Spleen (tissue), 7 donors: ENCODE data around the gene ADARB1.

Experiments
- POLR2A ChIP-seq, 3 donors: fragments of 450-650 bp; IDR thresholded peaks; one replicate each; pipeline ENCODE4 v1.5.1; 2017; ENCODE audit warnings: antibody characterized with exemption in 3 of 3, mild to moderate bottlenecking in 1 of 3
- POLR2AphosphoS5 ChIP-seq, 3 donors: sonication (generic); formaldehyde crosslinking; IDR thresholded peaks; one replicate each; pipeline ENCODE4 v1.5.1; 2017; ENCODE audit warnings: antibody characterized with exemption in 3 of 3
- TF ChIP-seq, protein P1 (sequence below), 11 experiments: fragments of 200-600 bp in 7 of 11; fragments of 450-650 bp in 4 of 11; sonication (generic) in 4 of 11; IDR thresholded peaks in 8 of 11; conservative IDR thresholded peaks in 3 of 11; 1 replicate in 7 of 11; 2 replicates in 4 of 11; pipeline versions ENCODE4 v1.4.0 to v1.8.0; 2016 to 2021; ENCODE audit warnings: antibody characterized with exemption in 11 of 11, inconsistent platforms in 4 of 11, mild to moderate bottlenecking in 1 of 11
- donor health status: DM: no; HTN: no; CAD: no; lungs with moderate emphysema.
- donor health status: DM: no; HTN: no; CAD: no.
- donor health status: DM: no; HTN: no; CAD: no.

DNA sequence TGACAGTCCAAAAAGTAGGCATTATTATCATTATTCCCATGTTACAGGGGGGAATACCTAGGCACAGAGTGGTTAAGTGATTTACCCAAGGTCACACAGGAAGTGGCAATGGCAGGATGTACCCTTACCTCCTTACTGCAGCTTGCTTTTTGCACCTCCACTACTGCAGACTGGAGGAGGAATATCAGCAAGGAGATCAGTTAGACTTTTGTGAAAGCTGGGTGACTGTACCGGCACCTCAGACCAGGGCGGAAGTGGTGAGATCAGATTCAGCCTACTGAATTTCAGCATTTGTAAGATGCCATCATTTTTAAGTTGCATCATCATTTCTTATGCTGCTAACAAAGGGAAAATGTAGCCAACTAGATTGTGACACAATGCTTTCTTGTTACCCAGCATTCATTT, 4.5 kb downstream of the ADARB1 start:
- TF ChIP-seq, protein P1, sequence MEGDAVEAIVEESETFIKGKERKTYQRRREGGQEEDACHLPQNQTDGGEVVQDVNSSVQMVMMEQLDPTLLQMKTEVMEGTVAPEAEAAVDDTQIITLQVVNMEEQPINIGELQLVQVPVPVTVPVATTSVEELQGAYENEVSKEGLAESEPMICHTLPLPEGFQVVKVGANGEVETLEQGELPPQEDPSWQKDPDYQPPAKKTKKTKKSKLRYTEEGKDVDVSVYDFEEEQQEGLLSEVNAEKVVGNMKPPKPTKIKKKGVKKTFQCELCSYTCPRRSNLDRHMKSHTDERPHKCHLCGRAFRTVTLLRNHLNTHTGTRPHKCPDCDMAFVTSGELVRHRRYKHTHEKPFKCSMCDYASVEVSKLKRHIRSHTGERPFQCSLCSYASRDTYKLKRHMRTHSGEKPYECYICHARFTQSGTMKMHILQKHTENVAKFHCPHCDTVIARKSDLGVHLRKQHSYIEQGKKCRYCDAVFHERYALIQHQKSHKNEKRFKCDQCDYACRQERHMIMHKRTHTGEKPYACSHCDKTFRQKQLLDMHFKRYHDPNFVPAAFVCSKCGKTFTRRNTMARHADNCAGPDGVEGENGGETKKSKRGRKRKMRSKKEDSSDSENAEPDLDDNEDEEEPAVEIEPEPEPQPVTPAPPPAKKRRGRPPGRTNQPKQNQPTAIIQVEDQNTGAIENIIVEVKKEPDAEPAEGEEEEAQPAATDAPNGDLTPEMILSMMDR (IDR thresholded peaks at IDR 0.05 in 8 of 11, conservative IDR thresholded peaks at IDR 0.05 in 3 of 11) = no peak
- TF ChIP-seq POLR2A (IDR thresholded peaks at IDR 0.05) (no peak), POLR2AphosphoS5 (IDR thresholded peaks at IDR 0.05) (peak in 1 of 3 donors; percentile 65)
